ENCODE data around the gene ABHD12. TPM values are rescaled to one million over a fixed set of nuclear protein-coding genes. Genes with fewer than 3 reads are reported as not detected.

The ABHD12 gene
- polyA plus RNA-seq, 1 donor = 50.4 TPM

DNA sequence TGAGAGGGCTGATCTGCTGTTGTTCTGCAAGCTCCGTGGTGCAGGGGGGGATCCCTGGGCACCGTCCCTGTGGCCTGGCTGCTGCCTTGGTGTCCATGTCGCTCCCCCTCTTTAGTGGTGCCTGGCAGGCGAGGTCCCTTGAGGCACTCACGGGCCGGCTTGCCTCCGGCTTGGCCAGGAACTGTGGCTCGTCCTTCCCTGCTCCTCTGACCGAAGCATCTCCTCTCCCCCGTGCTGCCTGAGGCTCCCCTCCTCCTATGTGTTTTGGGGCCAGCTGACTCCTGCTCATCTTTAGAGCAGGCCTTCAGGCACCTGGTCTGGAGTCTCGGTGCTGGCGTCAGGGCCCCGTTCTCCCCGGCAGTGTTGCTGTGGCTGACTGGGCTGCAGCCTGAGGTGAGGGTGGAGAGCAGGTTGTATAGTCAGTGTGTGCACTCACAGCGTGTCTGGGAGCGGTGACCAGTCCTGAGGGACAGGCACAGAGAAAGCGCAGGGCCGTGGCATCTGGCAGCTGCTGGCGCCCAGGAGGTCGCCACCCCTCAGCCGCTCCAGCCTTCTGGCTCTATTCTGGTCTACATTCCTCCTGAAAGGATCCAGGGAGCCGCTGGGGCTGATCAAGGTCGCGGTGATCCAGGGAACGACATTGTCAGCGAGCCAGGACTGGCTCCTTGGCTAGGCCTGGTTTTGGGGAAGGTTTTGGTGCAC lies 99.1 kb downstream of the ABHD12 start:
- no peak for DNase-seq

DNA sequence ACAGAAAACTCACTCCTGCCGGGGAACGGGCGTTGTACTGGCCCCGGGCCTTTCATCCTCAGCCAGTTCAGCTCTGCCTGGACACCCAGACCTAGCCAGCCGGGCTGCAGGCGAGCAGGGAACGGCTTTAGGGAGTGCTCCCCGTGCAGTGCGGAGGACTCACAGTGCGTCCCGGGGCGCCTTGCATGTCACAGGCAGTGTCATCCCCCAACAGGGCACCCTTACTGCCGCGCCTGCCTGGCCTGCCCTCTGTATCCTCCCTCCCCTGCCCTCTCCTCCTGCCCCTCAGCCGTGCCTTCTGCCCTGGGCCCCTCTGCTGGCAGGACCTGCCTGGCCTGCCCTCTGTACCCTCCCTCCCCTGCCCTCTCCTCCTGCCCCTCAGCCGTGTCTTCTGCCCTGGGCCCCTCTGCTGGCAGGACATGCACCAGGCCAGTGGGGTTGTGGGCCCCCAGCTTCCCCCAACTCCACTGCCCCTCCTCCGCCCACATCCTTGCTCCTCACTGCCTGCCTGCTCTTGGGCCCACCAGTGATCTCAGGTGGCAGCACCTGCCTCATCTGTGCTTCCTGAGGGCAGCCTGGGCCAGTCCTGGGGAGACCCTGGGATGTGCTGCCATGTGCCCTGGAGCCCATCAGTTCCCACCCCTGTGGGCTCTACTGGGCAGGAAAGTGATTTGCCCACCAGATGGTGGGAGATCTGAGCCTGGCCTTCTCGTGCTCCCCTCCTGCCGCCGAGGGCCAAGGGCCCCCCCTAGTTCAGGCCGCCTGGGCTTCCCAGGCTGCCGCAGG lies 99.8 kb downstream of the ABHD12 start:
- DNase-seq = no peak

DNA sequence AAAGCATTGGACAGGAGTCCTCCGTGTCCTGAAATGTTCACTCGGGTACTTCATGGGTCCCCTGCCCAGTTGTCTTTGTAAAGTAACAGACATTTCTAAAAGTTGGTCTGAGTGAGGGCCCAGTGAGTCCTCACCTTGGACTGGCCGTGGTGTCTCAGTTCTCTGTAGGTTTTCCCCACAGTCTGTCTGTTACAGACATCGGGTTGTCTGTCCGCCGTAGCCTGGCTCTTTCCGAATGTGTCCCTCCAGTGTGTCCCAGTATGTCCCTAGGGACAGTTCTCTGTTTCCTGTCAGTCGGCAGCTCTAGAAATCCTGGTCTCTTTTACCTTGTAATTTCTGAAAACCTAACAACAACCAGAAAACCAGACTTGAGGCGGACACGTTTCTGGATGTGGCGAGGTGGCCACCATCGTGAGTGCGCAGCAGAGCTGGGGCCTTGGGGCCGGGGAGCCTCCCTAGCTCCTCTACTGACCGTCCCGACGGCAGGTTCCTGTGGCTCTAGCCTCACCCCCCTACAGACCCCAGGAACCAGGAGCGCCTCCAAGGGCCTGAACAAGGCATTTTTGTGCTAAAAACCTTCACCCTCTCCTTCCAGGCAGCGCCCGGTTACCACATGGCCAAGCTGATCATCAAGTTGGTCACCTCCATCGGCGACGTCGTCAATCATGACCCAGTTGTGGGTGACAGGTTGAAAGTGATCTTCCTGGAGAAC lies 100.6 kb downstream of the ABHD12 start:
- no peak for DNase-seq

DNA sequence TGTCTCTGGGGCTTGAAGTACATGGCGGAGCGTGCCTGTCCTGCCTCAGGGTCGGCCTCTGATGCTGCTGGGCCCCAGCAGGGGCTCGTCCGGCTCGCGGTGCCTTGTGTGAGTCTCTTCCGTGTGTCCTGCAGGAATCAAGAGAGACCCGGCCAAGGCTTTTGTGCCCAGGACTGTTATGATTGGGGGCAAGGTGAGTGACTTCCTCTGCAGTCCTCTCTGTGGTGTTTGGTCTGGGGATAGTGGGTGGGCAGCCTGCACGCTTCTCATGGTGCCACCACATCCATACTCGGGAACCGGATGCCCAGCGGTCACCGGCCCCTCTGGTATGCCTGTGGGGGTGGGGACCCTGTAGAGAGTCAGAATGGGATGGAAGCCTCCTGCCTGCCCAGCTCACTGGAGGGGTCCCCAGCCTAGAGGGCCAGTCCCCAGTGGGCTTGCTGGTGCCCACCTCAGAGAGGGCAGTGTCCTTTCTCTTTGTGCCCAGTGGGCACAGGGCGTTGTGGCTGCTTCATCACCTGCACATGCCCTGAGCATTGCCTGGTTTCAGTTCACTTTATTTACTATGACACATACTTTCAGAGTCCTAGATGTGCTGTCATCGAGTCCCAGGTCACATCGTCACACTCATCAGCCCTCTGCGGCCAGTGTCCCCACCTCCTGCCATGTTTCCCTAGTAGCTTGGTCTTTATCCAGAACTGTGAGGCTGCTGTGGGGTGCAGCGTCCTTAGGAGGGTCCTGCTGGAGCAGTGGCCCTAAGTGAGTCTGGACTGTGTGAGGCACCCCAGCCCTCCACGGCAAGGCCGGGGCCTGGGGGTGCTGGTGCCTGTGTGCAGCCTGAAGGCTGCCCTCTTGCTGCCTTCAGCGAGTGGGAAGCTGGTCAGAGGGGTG lies 102.1 kb downstream of the ABHD12 start:
- no peak for DNase-seq

DNA sequence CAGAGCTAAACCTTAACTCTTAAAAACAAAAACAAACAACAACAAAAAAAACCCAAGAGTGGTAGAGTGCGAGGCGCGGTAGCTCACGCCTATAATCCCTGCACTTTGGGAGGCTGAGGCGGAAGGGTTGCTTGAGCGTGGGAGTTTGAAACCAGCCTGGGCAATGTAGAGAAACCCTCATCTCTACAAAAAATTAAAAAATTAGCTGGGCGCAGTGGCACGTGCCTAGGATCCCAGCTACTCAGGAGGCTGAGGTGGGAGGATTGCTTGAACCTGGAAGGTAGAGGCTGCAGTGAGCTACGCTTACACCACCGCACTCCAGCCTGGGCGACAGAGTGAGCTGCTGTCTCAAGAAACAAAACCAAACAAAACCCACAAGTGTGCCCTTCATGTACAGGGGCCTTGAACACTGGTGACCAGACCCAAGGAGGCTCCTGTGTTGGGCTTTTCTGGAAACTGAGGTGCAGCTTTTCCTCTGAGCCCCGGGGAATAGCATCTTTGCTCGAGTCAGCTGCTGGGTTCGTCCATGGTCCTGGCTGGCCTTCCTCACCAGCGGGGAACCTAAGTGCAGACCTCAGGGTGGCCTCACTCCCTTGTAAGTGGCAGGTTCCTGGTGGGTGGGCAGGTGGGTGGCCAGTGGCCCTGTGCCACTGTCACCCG lies 102.9 kb downstream of the ABHD12 start:
- DNase-seq = no peak

DNA sequence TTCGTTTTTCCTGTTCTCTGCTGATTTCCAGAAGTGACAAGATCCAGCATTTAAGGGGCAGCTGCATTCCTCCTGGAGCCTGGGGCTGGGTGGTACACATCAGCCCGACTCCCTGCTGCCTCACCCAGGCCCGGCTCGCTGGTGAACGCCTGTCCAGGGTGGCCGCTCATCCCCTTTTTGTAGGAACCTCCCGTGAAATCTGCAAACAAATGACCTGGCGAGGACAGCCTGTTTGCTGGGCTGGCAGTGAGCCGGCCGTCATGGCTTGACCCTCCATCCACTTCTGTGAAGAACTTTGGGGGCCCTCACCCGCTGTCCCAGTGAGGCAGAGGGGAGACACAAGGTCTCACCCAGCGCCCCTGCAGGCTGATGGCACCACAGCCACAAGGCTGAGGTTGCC lies 103.7 kb downstream of the ABHD12 start:
- no peak for DNase-seq

DNA sequence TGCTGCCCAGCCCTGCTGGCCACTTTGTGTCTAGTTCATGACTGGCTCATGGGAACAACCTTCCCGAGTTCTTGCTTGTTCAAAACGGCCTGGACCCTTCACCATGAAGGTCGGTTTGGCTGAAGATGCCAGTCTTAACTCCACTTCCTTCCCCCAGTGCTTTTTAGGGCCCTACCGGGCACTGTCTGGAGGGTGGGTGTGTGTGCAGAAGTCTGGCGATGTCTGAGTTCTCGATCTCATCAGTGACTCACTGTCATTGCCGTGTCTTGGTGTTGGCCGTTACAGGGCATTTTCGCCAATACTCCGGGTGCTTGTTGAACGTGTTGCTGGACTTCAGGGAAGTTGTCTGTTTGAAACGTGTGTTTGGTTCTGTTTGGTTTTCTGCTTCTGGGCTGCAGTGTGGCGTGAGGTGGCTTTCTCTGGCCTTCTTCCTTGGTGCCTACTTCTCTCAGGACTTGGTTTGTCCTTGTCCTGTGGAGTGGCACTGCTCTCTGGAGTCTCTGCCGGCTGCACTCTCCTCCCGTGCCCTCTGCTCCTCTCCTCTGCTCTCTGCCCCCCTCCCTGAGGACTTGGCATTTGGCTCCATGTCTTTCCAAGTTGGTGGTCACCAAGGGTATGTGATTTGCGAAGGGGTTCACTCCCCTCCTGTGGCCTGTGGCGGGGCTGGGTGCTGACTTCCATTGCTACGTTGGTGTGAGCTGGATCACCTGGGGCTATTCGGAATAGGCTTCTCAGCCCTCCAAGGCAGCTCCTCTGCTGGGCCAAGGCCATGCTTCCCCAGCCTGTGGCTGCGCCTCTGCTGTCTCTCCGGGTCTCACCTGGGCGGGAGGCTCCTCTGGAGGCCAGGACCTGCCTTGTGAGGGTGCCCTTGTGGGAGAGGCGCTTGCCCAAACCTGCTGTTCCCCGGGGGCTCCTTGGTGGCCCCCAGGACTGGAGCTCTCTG lies 104.5 kb downstream of the ABHD12 start:
- no peak for DNase-seq

DNA sequence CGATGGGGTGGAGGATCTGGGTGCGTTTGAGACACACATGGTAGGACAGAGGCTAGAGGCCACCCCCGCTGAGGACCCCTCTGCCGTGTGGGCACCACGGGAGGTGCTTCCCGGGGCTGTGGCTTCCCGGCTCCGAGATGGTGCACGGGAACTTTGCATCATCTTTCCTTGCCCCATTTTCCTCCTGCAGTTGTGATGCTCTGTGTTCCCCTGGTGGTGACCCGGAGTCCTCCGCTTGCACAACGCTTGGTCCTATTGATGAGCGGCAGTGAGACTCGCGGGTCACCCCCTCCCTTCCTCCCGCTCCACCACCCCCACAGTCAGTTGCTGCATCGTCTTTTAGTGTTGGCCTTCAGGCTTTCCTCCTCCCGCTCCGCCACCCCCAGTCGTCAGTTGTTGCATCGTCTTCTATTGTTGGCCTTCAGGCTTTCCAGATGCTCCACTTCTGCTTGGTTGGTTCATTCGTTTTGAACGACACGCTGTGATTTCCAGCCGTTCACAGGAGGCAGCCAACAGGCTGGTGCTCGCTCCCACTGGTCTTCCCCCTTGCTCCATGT lies 105.5 kb downstream of the ABHD12 start:
- no peak for DNase-seq

DNA sequence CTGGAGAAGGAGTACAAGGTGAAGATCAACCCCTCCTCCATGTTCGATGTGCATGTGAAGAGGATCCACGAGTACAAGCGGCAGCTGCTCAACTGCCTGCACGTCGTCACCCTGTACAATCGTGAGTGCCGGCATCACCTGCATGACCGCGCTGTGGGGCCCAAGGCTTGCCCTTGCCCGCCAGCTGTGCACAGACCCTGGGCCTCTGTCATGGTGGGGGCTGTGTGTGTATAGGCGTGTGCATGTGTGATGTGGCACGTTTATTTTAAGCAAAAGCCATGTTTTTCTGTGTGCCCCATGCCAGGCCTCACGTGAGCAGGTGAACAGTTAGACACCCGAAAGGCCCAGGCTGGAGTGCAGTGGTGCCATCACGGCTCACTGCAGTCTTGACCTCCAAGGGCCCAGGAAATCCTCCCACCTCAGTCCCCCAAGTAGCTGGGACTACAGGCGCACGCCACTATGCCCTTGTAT lies 106.5 kb downstream of the ABHD12 start:
- DNase-seq = no peak

DNA sequence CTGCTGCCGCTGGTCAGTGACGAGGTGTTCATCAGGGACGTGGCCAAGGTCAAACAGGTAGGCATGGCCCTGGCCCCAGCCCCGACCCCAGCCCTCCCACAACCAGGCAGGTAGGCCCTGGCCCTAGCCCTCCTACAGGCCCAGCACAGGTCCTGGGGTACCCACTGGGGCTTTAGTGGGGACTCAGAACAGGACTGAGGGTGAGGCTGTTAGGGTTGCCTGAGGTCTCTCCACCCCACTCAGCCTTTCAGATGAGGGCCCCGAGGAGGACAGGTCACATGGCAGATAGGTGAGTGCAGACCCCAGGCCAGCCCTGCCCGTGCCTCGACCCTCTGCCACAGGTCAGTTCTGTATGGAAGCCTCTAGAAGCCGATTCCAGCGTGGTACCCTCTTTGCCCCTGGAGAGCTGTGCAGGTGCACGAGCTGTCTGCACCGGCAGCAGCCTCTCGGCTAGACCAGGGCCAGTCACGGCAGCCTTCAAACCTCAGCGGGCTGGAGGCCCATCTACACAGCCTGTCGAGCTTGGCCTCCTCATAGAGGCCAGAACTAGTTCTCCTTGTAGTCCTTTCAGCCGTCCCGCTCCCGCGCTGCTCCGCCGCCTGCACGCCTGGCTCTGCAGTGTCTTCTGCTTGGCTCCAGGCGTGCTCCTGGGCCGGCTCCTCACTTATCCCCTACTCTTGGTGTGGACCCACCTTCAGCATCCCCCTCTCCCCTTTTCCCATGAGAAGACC lies 107.2 kb downstream of the ABHD12 start:
- no peak for DNase-seq

DNA sequence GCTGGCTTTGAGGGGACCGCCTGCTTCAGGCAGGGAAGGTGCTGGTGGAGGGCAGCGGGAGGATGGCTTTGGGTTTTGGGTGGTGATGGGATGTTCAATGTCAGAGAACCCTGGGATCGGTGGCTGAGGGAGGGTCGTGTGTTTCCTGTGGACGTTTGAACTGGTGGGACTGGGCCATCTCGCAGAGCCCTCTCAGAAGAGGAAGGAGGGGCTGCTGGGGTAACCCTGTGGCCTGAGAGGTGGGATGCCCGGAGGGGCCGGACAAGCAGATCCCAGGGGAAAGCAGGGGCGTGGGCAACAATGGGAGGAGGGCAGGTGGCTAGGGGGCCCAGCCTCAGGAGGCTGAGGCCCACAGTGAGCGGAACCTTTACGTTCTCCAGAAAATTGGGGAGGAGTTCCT lies 107.8 kb downstream of the ABHD12 start:
- DNase-seq = no peak

DNA sequence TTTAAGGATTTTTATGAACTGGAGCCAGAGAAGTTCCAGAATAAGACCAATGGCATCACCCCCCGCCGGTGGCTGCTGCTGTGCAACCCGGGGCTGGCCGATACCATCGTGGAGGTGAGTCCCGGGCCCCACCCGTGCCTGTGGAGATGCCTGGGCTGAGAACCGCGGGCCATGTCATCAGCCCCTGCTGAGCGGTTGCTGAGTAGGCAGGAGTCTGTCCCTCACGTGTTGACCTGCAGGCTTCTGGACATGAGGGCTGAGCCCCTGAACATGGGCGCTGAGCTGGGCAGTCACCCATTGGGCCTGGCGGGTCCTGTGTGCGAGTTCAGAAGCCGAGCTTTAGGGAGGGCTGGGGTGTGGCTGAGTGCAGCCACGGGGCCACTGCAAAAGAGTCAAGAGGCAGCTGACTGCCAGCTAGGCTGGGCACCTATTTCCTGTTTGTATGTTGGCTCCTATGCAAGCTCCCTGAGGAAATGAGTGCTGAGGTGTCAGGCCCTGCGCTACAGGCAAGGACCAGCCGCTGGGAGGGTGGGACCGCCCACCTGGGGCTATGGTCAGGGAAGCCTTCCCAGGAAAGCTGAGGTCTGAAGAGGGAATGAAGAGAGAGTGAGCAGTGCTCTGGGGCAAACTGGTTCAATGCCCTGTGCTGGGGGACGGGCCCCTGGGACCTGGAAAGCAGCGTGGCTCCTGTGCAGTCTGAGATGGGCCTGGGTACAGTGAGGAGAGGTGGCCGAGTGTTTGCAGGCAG lies 108.4 kb downstream of the ABHD12 start:
- no peak for DNase-seq

DNA sequence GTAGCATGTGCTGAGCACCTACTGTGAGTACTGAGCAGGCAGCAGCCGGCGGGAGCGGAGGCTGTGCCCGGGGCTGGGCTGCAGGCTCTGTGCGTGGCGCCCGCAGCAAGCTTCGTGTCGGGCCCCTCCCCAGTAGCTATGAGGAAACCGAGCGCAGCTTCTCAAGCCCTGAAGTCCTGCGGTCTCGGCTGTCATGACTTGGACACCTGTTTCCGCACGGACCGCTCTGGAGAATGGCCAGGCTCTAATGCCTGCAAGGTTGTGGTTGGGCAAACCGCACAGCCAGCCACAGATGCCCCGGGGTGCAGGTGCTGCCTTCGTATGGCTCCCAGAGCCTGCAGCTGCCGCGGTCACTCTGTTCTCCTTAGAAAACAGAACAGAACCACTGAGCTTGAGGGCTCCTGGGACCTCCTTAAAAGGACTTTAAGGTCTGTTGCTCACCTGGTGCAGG lies 109.1 kb downstream of the ABHD12 start:
- no peak for DNase-seq

DNA sequence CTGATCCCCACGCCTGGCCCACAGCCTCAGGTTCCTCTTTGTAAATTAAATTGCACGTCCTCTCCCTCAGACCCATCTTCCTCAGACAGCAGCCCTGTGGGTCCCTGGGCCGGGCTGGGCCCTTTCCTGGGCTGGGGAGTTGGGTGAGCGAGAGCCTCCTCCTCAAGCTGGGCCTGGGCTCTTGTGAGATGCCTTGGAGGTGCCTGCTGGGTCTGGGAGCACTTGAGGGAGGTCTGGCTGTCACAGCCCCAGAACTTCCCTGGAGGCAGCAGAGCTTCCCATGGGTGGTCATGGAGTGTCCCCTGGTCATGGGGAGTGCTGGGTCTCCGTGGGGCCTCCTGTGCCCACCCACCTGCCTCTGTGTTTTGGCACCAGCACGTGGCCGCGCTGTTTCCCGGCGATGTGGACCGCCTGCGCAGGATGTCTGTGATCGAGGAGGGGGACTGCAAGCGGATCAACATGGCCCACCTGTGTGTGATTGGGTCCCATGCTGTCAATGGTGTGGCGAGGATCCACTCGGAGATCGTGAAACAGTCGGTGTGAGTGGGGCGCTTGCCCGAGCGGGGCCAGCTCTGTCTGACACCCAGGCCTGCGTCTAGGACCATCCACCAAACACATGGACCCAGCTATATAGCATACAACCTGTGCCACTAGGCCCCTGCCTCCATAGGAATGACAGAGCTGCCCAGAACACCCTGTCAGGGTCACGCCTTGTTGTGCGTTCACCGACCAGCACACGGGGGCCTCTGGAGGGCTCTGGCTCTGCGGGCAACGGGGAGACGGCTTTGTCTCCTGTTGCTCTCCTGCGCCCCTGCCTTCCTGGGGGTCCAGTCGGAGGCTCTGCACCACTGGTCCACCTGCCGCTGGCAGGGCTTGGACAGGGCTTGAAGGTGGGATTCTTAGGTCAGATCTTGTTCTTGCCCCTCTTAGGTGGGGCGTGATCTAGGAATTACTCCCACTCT lies 109.8 kb downstream of the ABHD12 start:
- no peak for DNase-seq

DNA sequence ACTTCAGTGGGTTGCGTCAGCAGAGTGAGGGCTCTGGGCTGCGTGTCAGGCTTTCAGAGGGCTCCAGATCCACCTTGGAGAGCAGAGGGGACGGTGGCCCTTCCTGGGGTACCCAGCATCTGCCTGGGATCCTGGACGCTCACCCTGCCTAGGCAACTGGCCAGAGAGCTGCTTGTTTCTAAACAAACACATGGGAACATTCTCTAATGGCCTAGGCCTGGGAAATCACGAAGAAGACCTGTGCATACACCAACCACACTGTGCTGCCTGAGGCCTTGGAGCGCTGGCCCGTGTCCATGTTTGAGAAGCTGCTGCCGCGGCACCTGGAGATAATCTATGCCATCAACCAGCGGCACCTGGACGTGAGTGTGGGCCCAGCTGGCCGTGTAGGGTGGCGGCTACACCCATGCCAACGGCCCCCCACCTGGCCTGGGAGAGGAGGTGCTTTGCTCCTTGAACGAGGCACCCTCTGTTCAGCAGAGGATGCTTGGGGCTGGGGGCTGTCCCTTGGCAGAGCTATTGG lies 110.5 kb downstream of the ABHD12 start:
- DNase-seq = peak; percentile 18

DNA sequence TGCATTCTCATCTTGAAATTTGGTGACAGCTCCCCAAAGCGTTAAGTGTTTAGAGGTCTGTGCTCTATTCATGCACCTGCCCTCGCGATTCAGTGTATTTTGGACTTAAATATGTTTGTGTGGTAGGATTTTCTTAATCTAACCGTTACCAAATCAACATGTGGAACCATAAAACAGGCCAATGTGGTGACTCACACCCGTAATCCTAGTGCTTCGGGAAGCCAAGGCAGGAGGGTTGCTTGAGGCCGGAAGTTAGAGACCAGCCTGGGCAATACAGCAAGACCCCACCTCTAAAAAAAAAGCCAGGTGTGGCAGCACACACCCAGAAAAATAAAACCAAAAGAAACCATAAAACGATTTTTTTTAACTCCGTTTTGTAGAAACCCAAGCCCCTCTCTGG lies 111.2 kb downstream of the ABHD12 start:
- DNase-seq = no peak

Data from left kidney (tissue), 2 donors.